ENCODE results near the gene C2orf68. TPM values are rescaled to one million over a fixed set of nuclear protein-coding genes. Genes with fewer than 3 reads are reported as not detected.

Gene C2orf68
- total RNA-seq, 2 donors from 2014 or later: 8.9 to 11.1 TPM

DNA sequence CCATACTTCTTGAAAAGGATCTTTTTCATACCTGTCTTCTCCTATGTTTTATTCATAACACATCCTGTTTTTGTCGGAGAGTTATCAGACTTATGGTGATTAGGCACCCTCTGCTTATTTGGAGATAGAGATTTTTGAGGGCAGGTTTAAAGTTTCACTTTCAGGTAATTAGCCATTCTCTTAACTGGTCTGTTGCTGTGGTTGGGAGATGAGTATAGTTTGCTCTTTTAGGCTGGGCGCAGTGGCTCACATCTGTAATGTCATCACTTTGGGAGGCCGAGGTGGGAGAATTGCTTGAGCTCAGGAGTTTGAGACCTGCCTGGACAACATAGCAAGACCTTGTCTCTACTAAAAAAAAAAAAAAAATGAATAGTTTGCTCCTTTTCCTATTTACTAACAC lies 30.9 kb upstream of the C2orf68 start:
- peaks cover 97% of the 10 kb centered on the region for H3K36me3 ChIP-seq
- no peak overlapping the region for H3K4me3 ChIP-seq
- no peaks in the 10 kb centered on the region for H3K9me3 ChIP-seq
- no peak overlapping the region for H3K27ac ChIP-seq
- no peak for DNase-seq (ENCODE audit: low spot score)
- TF ChIP-seq, protein P1, sequence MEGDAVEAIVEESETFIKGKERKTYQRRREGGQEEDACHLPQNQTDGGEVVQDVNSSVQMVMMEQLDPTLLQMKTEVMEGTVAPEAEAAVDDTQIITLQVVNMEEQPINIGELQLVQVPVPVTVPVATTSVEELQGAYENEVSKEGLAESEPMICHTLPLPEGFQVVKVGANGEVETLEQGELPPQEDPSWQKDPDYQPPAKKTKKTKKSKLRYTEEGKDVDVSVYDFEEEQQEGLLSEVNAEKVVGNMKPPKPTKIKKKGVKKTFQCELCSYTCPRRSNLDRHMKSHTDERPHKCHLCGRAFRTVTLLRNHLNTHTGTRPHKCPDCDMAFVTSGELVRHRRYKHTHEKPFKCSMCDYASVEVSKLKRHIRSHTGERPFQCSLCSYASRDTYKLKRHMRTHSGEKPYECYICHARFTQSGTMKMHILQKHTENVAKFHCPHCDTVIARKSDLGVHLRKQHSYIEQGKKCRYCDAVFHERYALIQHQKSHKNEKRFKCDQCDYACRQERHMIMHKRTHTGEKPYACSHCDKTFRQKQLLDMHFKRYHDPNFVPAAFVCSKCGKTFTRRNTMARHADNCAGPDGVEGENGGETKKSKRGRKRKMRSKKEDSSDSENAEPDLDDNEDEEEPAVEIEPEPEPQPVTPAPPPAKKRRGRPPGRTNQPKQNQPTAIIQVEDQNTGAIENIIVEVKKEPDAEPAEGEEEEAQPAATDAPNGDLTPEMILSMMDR (IDR thresholded peaks at IDR 0.05): no peak
- H3K4me1 ChIP-seq: no peaks in the 10 kb centered on the region
- H3K27me3 ChIP-seq: no peaks in the 10 kb centered on the region

DNA sequence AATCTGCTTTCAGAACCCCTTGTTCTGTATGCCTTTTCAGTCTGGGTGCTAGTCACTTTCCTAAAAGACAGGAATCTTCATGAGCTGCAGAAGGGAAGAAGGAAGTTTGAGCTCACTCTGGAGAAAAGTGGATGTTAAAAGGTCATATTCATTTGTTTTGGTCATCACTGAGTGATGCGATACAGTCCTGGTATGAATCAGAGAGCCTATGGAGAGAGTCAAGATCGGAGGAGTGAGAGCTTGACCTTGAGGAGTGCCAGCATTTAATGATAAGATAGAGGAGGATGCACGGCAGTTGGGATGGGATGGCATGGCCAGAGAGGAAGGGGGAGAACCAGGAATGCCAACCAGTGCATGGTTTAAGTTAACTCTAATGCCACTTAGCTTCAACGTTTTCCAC lies 23.8 kb upstream of the C2orf68 start:
- Histone ChIP-seq H3K27me3 (no peaks in the 10 kb centered on the region), H3K4me3 (no peak overlapping the region), H3K4me1 (peaks cover 0 to 5% of the 10 kb centered on the region in 2 donors), H3K36me3 (peaks cover 94% of the 10 kb centered on the region), H3K9me3 (no peaks in the 10 kb centered on the region), H3K27ac (no peak overlapping the region)
- TF ChIP-seq, protein P1 (IDR thresholded peaks at IDR 0.05): no peak
- no peak for DNase-seq (ENCODE audit: low spot score)

DNA sequence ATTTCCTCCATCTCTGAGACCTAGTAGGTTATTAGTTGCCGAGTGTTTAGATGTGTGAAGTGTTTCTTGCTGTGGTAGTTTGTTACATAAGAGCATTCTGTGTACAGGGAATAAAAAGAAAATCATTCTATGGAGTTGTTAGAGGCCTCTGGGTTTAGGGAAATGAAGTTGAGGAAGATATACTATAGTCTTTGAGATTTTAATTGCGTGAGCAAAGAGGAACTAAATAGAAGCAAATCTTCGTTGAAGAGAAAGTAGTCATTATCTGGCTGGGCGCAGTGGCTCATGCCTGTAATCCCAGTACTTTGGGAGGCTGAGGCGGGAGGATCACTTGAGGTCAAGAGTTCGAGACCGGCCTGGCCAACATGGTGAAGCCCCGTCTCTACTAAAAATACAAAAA lies 23.1 kb upstream of the C2orf68 start:
- Histone ChIP-seq H3K27ac (no peak overlapping the region), H3K9me3 (no peaks in the 10 kb centered on the region), H3K36me3 (peaks cover 94% of the 10 kb centered on the region), H3K4me3 (no peak overlapping the region), H3K4me1 (peaks cover 0 to 5% of the 10 kb centered on the region in 2 donors), H3K27me3 (no peaks in the 10 kb centered on the region)
- DNase-seq (ENCODE audit: low spot score): no peak
- TF ChIP-seq, protein P1 (IDR thresholded peaks at IDR 0.05): no peak

DNA sequence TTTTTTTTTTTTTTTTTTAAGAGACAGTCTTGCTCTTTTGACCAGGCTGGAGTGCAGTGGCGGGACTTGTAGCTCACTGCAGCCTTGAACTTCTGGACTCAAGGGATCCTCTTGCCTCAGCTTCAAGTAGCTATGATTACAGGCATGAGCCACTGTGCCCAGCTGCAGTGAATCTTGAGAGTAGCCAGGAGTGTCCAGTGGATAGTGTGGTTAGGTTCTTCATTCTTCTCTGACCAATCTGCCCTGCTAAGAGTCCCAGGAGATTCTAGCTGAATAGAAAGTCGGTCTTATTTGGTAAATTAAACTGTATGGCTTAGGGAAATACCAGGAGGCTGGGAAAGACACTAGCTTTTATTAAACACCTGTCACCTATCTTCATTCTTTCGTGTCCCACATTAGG lies 19.4 kb upstream of the C2orf68 start:
- TF ChIP-seq, protein P1 (IDR thresholded peaks at IDR 0.05): no peak
- H3K36me3 ChIP-seq: peaks cover 94% of the 10 kb centered on the region

DNA sequence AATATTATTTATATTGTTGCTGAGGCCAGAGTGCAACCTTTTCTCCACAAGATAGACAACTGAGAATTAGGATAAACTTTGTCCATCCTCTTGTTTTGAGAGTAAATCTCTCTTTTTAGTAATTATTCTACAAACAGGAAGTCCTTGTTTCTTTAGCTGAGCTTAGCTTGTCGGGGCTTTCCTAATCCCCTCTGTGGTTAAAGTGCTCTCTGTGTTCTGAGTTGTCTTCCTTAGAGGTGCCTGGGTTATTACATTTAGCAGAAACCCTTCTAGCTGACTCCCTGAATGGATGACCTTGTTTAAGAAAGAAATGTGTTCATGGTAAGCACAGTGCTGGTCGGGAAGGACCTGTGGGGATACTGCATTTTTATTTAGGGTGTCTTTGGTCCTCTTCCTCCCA lies 16.8 kb upstream of the C2orf68 start:
- no peaks in the 10 kb centered on the region for H3K27me3 ChIP-seq
- no peak overlapping the region for H3K4me3 ChIP-seq
- TF ChIP-seq, protein P1 (IDR thresholded peaks at IDR 0.05): no peak
- peaks cover 0 to 2% of the 10 kb centered on the region in 2 donors for H3K4me1 ChIP-seq
- no peaks in the 10 kb centered on the region for H3K9me3 ChIP-seq
- no peak overlapping the region for H3K27ac ChIP-seq
- peaks cover 99% of the 10 kb centered on the region for H3K36me3 ChIP-seq
- DNase-seq (ENCODE audit: low spot score): no peak

More for the DNA sequence above, 19.4 kb upstream of the C2orf68 start:
- peaks cover 0 to 5% of the 10 kb centered on the region in 2 donors for H3K4me1 ChIP-seq
- no peak for DNase-seq (ENCODE audit: low spot score)
- no peaks in the 10 kb centered on the region for H3K27me3 ChIP-seq
- no peak overlapping the region for H3K4me3 ChIP-seq
- no peaks in the 10 kb centered on the region for H3K9me3 ChIP-seq
- no peak overlapping the region for H3K27ac ChIP-seq

DNA sequence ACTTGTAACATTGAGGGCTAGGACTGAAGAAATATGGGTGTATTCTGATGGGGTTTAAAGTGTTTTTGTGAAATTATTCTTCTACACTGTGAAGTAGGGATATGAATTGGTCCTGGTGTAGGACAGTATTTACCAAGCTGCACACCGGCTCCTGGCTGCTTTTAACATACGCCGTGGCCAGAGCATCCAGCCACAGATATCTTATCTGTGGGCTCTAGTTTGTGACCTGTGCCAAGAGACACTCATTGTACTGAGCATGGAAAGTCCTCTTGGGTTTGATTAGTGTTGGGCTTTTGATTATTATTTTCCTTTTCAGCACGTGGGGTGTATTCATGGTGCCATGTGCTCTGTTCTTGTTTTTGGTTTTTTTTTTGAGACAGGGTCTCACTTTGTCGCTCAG lies 12.1 kb upstream of the C2orf68 start:
- Histone ChIP-seq H3K4me1 (peaks cover 0 to 4% of the 10 kb centered on the region in 2 donors), H3K36me3 (peaks cover 89% of the 10 kb centered on the region), H3K27me3 (no peaks in the 10 kb centered on the region), H3K4me3 (no peak overlapping the region), H3K27ac (no peak overlapping the region), H3K9me3 (no peaks in the 10 kb centered on the region)
- TF ChIP-seq, protein P1 (IDR thresholded peaks at IDR 0.05): no peak
- DNase-seq (ENCODE audit: low spot score): no peak
